ENCODE data around the gene IGLL1.
"Not testable (repeated sequence)": the region's sequence is repeated elsewhere in the genome, so short reads cannot be mapped to it uniquely, and the experiment has no call there.

GRCh38 chr22:23547382-23547781, 32.7 kb downstream of the IGLL1 start:
- not testable (repeated sequence) for TF ChIP-seq POLR2A, TAF1, POLR2AphosphoS5 (IDR thresholded peaks at IDR 0.05; ENCODE audit: low read depth, low read length)
